Mesenchymal stem cell (in vitro differentiated cells and primary cell): ENCODE measurements around the gene SLC34A1.

ENCODE experiments used
- DNase-seq: peaks from one replicate; pipeline ENCODE4 v3.0.0-alpha.2; 2013
- H2AFZ ChIP-seq: one replicate; pipeline ENCODE4 v1.6.1; 2013; ENCODE audit warnings: low read depth, mild to moderate bottlenecking, control low read depth, inconsistent platforms, low read length, moderate library complexity
- H2AK5ac ChIP-seq: 2 replicates; pipeline ENCODE4 v1.6.1; 2013; ENCODE audit warnings: low read length, moderate library complexity, mild to moderate bottlenecking, inconsistent platforms; ENCODE audit not compliant: severe bottlenecking
- H2BK120ac ChIP-seq: one replicate; pipeline ENCODE4 v1.6.1; 2013; ENCODE audit warnings: low read depth, mild to moderate bottlenecking, inconsistent platforms, low read length, moderate library complexity
- H2BK12ac ChIP-seq, 2 experiments: one replicate each; pipeline ENCODE4 v1.6.1; 2013; ENCODE audit warnings: inconsistent platforms in 2 of 2, low read length in 2 of 2, mild to moderate bottlenecking in 2 of 2, moderate library complexity in 2 of 2, control low read depth in 1 of 2
- H2BK15ac ChIP-seq: one replicate; pipeline ENCODE4 v1.6.1; 2013; ENCODE audit warnings: mild to moderate bottlenecking, low read depth, inconsistent platforms; ENCODE audit not compliant: poor library complexity, severe bottlenecking
- H2BK5ac ChIP-seq: 2 replicates; pipeline ENCODE4 v1.6.1; 2013; ENCODE audit warnings: low read depth, mild to moderate bottlenecking, low read length, control low read depth, inconsistent platforms; ENCODE audit not compliant: poor library complexity, severe bottlenecking
- H3K14ac ChIP-seq, 2 experiments: one replicate each; pipeline ENCODE4 v1.6.1; 2013; ENCODE audit warnings: inconsistent platforms in 2 of 2, low read length in 2 of 2, control low read depth in 1 of 2, mild to moderate bottlenecking in 1 of 2, moderate library complexity in 1 of 2
- H3K18ac ChIP-seq, 2 experiments: one replicate each; pipeline ENCODE4 v1.6.1; 2013; ENCODE audit warnings: inconsistent platforms in 2 of 2, low read length in 2 of 2, control low read depth in 1 of 2, low read depth in 1 of 2, mild to moderate bottlenecking in 1 of 2
- H3K23ac ChIP-seq, 2 experiments: one replicate each; pipeline ENCODE4 v1.6.1; 2013; ENCODE audit warnings: inconsistent platforms in 2 of 2, low read length in 2 of 2, mild to moderate bottlenecking in 2 of 2, moderate library complexity in 2 of 2, control low read depth in 1 of 2
- H3K27ac ChIP-seq: 2 replicates; pipeline ENCODE4 v1.5.1; 2013; ENCODE audit warnings: mild to moderate bottlenecking, moderate library complexity, low read length, control low read depth, inconsistent platforms; ENCODE audit not compliant: poor library complexity, severe bottlenecking
- H3K27me3 ChIP-seq, 2 experiments: 2 replicates each; pipeline versions ENCODE4 v1.6.1 to v1.7.0; 2013; ENCODE audit warnings: low read length in 2 of 2, mild to moderate bottlenecking in 2 of 2, moderate library complexity in 2 of 2, control low read depth in 1 of 2, inconsistent platforms in 1 of 2; ENCODE audit not compliant: control insufficient read depth in 1 of 2, insufficient read depth in 1 of 2
- H3K36me3 ChIP-seq, 2 experiments: 2 replicates each; pipeline versions ENCODE4 v1.6.1 to v1.7.0; 2013; ENCODE audit warnings: low read length in 2 of 2, control low read depth in 1 of 2, inconsistent platforms in 1 of 2, low read depth in 1 of 2, mild to moderate bottlenecking in 1 of 2; ENCODE audit not compliant: insufficient read depth in 2 of 2, control insufficient read depth in 1 of 2
- H3K4ac ChIP-seq, 2 experiments: one replicate each; pipeline ENCODE4 v1.6.1; 2013; ENCODE audit warnings: inconsistent platforms in 2 of 2, low read length in 2 of 2, mild to moderate bottlenecking in 2 of 2, moderate library complexity in 2 of 2, control low read depth in 1 of 2, low read depth in 1 of 2
- H3K4me1 ChIP-seq: 2 replicates; pipeline ENCODE4 v1.6.1; 2013; ENCODE audit warnings: low read depth, low read length, control low read depth; ENCODE audit not compliant: control insufficient read depth, insufficient read depth
- H3K4me2 ChIP-seq: 2 replicates; pipeline ENCODE4 v1.6.1; 2013; ENCODE audit warnings: low read length, mild to moderate bottlenecking, inconsistent platforms; ENCODE audit not compliant: poor library complexity, severe bottlenecking
- H3K4me3 ChIP-seq, 2 experiments: 2 replicates each; pipeline versions ENCODE4 v1.5.1 to v1.7.0; 2013; ENCODE audit warnings: low read length in 2 of 2, mild to moderate bottlenecking in 2 of 2, control low read depth in 1 of 2, low read depth in 1 of 2; ENCODE audit not compliant: insufficient read depth in 1 of 2
- H3K79me1 ChIP-seq: replicated peaks from 2 replicates; pipeline ENCODE4 v1.6.1; 2013; ENCODE audit warnings: mild to moderate bottlenecking, control low read depth, low read length, inconsistent platforms; ENCODE audit not compliant: poor library complexity, severe bottlenecking
- H3K9ac ChIP-seq: 2 replicates; pipeline ENCODE4 v1.7.0; 2013; ENCODE audit warnings: mild to moderate bottlenecking, low read length, moderate library complexity
- H3K9me3 ChIP-seq: 2 replicates; pipeline ENCODE4 v1.7.0; 2013; ENCODE audit warnings: mild to moderate bottlenecking, low read length; ENCODE audit not compliant: control insufficient read depth
- H4K8ac ChIP-seq: one replicate; pipeline ENCODE4 v1.6.1; 2013; ENCODE audit warnings: inconsistent platforms, mild to moderate bottlenecking, low read length, moderate library complexity
- H4K91ac ChIP-seq: one replicate; pipeline ENCODE4 v1.6.1; 2013; ENCODE audit warnings: mild to moderate bottlenecking, low read length, inconsistent platforms
- WGBS: methylation state at CpG from one replicate; pipeline ENCODE4 v1.1.7; 2013; ENCODE audit warnings: mixed read lengths; 5-methylcytosine and 5-hydroxymethylcytosine counted together

The SLC34A1 gene

GRCh38 chr5:177435847-177436536, 51.8 kb downstream of the SLC34A1 start:
- H2BK15ac ChIP-seq: no peak overlapping the region
- H3K23ac ChIP-seq: no peak overlapping the region
- no peak overlapping the region for H2AK5ac ChIP-seq
- no peak overlapping the region for H3K4me3 ChIP-seq
- H2BK5ac ChIP-seq: no peak overlapping the region
- H4K8ac ChIP-seq: peak overlapping the region; percentile 19
- no peaks in the 10 kb centered on the region for H3K9me3 ChIP-seq
- no peaks in the 10 kb centered on the region for H3K4me1 ChIP-seq
- H2AFZ ChIP-seq: no peak overlapping the region
- no peak overlapping the region for H4K91ac ChIP-seq
- H3K79me1 ChIP-seq: peaks cover 9% of the 10 kb centered on the region
- H3K36me3 ChIP-seq: peaks cover 63 to 77% of the 10 kb centered on the region in 2 experiments
- 97% methylated on average over 36 of the region's 37 CpGs for WGBS
- no peak overlapping the region for H3K9ac ChIP-seq
- no peak overlapping the region for H2BK120ac ChIP-seq
- H3K18ac ChIP-seq: no peak overlapping the region
- H3K4ac ChIP-seq: no peak overlapping the region
- H3K14ac ChIP-seq: no peak overlapping the region
- H3K27me3 ChIP-seq: no peaks in the 10 kb centered on the region
- no peak for DNase-seq
- no peak overlapping the region for H3K27ac ChIP-seq
- no peak overlapping the region for H3K4me2 ChIP-seq
- H2BK12ac ChIP-seq: no peak overlapping the region

- Histone ChIP-seq H3K27ac (no peak overlapping the region), H3K79me1 (no peaks in the 10 kb centered on the region), H2AFZ (no peak overlapping the region), H3K4me3 (no peak overlapping the region), H3K9ac (no peak overlapping the region), H2BK12ac (no peak overlapping the region), H3K18ac (no peak overlapping the region), H2BK15ac (no peak overlapping the region), H3K23ac (no peak overlapping the region), H2AK5ac (no peak overlapping the region), H3K36me3 (peaks cover 63 to 77% of the 10 kb centered on the region in 2 experiments), H3K4me2 (no peak overlapping the region), H4K8ac (no peak overlapping the region), H4K91ac (no peak overlapping the region), H3K9me3 (no peaks in the 10 kb centered on the region), H3K4ac (no peak overlapping the region), H2BK120ac (no peak overlapping the region), H3K14ac (no peak overlapping the region), H2BK5ac (no peak overlapping the region), H3K4me1 (no peaks in the 10 kb centered on the region), H3K27me3 (no peaks in the 10 kb centered on the region)
- whole genome bisulfite sequencing: 89% methylated on average over 4 of the region's 4 CpGs
- no peak for DNase-seq
Measured at GRCh38 chr5:177437623-177438022, 53.4 kb downstream of the SLC34A1 start.

- Histone ChIP-seq H3K4me2 (no peak overlapping the region), H3K9ac (no peak overlapping the region), H2BK120ac (no peak overlapping the region), H3K27ac (no peak overlapping the region), H2BK15ac (no peak overlapping the region), H4K91ac (no peak overlapping the region), H3K36me3 (peaks cover 55 to 77% of the 10 kb centered on the region in 2 experiments), H3K18ac (no peak overlapping the region), H2BK5ac (no peak overlapping the region), H2AFZ (no peak overlapping the region), H4K8ac (no peak overlapping the region), H3K27me3 (no peaks in the 10 kb centered on the region), H2BK12ac (no peak overlapping the region), H3K4me3 (no peak overlapping the region), H3K9me3 (no peaks in the 10 kb centered on the region), H3K14ac (no peak overlapping the region), H3K4ac (no peak overlapping the region), H3K79me1 (no peaks in the 10 kb centered on the region), H3K23ac (no peak overlapping the region), H2AK5ac (no peak overlapping the region), H3K4me1 (no peaks in the 10 kb centered on the region)
- DNase-seq: no peak
- 97% methylated on average over 10 of the region's 10 CpGs for WGBS
Measured at GRCh38 chr5:177438468-177438867, 54.2 kb downstream of the SLC34A1 start.

DNA sequence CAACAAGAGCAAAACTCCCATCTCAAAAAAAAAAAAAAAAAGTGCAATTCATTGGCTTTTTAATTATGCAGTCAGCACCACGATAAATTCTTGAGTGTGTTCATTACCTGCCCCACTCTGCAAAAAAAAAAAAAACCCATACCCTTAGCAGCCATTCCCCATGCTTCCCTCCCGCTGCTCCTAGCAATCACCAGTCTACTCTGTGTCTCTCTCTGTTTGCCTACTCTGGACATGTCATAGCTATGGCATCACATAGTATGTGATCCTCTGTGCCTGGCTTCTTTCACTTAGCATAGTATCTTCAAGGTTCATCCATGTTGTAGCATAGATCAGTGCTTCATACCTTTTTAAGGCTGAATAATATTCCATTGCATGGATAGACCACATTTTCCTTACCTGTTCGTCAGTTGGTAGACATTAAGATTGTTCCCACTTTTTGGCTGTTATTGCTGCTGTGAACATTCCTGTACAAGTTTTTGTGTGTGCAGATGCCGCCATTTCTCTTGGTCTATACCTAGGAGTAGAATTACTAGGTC, 55.4 kb downstream of the SLC34A1 start:
- H2BK12ac ChIP-seq: no peak overlapping the region
- H2BK5ac ChIP-seq: no peak overlapping the region
- H3K79me1 ChIP-seq: no peaks in the 10 kb centered on the region
- no peak overlapping the region for H2BK15ac ChIP-seq
- H2AFZ ChIP-seq: no peak overlapping the region
- no peak overlapping the region for H3K23ac ChIP-seq
- no peak overlapping the region for H3K4me2 ChIP-seq
- no peak overlapping the region for H2BK120ac ChIP-seq
- no peak for DNase-seq
- no peak overlapping the region for H3K9ac ChIP-seq
- no peak overlapping the region for H2AK5ac ChIP-seq
- H3K9me3 ChIP-seq: no peaks in the 10 kb centered on the region
- WGBS: over 99% methylated on average over 3 of the region's 4 CpGs
- peaks cover 3% of the 10 kb centered on the region for H3K4me1 ChIP-seq
- no peak overlapping the region for H4K91ac ChIP-seq
- H3K4ac ChIP-seq: no peak overlapping the region
- H3K4me3 ChIP-seq: no peak overlapping the region
- peaks cover 0 to 1% of the 10 kb centered on the region in 2 experiments for H3K27me3 ChIP-seq
- H4K8ac ChIP-seq: no peak overlapping the region
- H3K27ac ChIP-seq: no peak overlapping the region
- peaks cover 45 to 71% of the 10 kb centered on the region in 2 experiments for H3K36me3 ChIP-seq
- H3K18ac ChIP-seq: no peak overlapping the region
- H3K14ac ChIP-seq: no peak overlapping the region
